Sigmoid colon (tissue), 4 donors: ENCODE data around the gene PRMT1.
A peak's percentile ranks its signal among the peaks of the same experiment; 100 is the strongest.

Experiments
- EP300 ChIP-seq, 4 donors: sonication (generic); formaldehyde crosslinking; IDR thresholded peaks; one replicate each; pipeline ENCODE4 v1.6.1; 2017; ENCODE audit warnings: antibody characterized with exemption in 4 of 4
- POLR2A ChIP-seq, 2 donors: fragments of 450-650 bp; IDR thresholded peaks; one replicate each; pipeline ENCODE4 v1.6.1; 2016; ENCODE audit warnings: antibody characterized with exemption in 2 of 2, mild to moderate bottlenecking in 2 of 2, moderate library complexity in 2 of 2
- POLR2AphosphoS5 ChIP-seq, 4 donors: sonication (generic); formaldehyde crosslinking; IDR thresholded peaks; one replicate each; pipeline ENCODE4 v1.6.1; 2017; ENCODE audit warnings: antibody characterized with exemption in 4 of 4
- TF ChIP-seq, protein P1 (sequence below), 4 experiments: fragments of 450-650 bp in 3 of 4; fragments of 200-600 bp in 1 of 4; IDR thresholded peaks; one replicate each; pipeline ENCODE4 v1.5.1; 2016 to 2019; ENCODE audit warnings: antibody characterized with exemption in 4 of 4, mild to moderate bottlenecking in 3 of 4, moderate library complexity in 2 of 4

- TF ChIP-seq, protein P1, sequence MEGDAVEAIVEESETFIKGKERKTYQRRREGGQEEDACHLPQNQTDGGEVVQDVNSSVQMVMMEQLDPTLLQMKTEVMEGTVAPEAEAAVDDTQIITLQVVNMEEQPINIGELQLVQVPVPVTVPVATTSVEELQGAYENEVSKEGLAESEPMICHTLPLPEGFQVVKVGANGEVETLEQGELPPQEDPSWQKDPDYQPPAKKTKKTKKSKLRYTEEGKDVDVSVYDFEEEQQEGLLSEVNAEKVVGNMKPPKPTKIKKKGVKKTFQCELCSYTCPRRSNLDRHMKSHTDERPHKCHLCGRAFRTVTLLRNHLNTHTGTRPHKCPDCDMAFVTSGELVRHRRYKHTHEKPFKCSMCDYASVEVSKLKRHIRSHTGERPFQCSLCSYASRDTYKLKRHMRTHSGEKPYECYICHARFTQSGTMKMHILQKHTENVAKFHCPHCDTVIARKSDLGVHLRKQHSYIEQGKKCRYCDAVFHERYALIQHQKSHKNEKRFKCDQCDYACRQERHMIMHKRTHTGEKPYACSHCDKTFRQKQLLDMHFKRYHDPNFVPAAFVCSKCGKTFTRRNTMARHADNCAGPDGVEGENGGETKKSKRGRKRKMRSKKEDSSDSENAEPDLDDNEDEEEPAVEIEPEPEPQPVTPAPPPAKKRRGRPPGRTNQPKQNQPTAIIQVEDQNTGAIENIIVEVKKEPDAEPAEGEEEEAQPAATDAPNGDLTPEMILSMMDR (IDR thresholded peaks at IDR 0.05) = no peak
- TF ChIP-seq POLR2A (IDR thresholded peaks at IDR 0.05) (no peak), POLR2AphosphoS5 (IDR thresholded peaks at IDR 0.05) (no peak), EP300 (IDR thresholded peaks at IDR 0.05) (peak in 1 of 4 donors; percentile 4)
Observed at GRCh38 chr19:49642492-49643035, 34.5 kb upstream of the PRMT1 start.
